Right cardiac atrium (tissue), 5 donors: ENCODE data around the gene FTSJ3. TPM values are rescaled to one million over a fixed set of nuclear protein-coding genes. Genes with fewer than 3 reads are reported as not detected.

Experiments
- polyA plus RNA-seq: library from polyadenylated mRNA; stranded (reverse); fragments of 200-250 nt; gene quantifications from one replicate; pipeline ENCODE4 v1.2.3, GENCODE V29; 2013
- total RNA-seq, 4 donors: library from RNA; stranded (reverse); fragmentation: NEBNext Ultra II Directional; extraction: Animal tissue kit (Norgen Biotek cat#: 25700); gene quantifications; one replicate each; pipeline ENCODE4 v1.2.1, GENCODE V29; 2021
- donor health status: healthy with polysubstance abuse.
- donor health status: DM: no; HTN: yes; CAD: no.
- donor health status: DM: no; HTN: no; CAD: no.
- donor health status: DM: no; HTN: yes; CAD: no; lungs with severe emphysema.
- donor health status: DM: yes; HTN: yes; CAD: no.

Gene FTSJ3
- total and polyA plus RNA-seq, 5 donors, result 17.2 to 52.3 (median 34.6) TPM

Other genes starting within 250 kb of the FTSJ3 start
- gene TACO1, start 226.8 kb downstream of the FTSJ3 start, total RNA-seq, result 10 to 100 TPM; 28.5 to 37.6 (median 34.5) TPM
- 47.0 TPM for gene TACO1, start 226.8 kb downstream of the FTSJ3 start, polyA plus RNA-seq
- 10 to 100 TPM; 47.1 to 51.0 (median 48.6) TPM for gene MAP3K3, start 205.2 kb downstream of the FTSJ3 start, total RNA-seq
- gene MAP3K3, start 205.2 kb downstream of the FTSJ3 start, polyA plus RNA-seq, result 32.6 TPM
- 10 to 100 TPM in 1 of 4 donors, 1 to 10 TPM in 3; 7.9 to 13.8 (median 8.2) TPM for gene LIMD2, start 127.5 kb downstream of the FTSJ3 start, total RNA-seq
- 8.7 TPM for gene LIMD2, start 127.5 kb downstream of the FTSJ3 start, polyA plus RNA-seq
- gene STRADA, start 85.9 kb downstream of the FTSJ3 start, total RNA-seq, result 10 to 100 TPM; 24.2 to 26.8 (median 25.3) TPM
- gene STRADA, start 85.9 kb downstream of the FTSJ3 start, polyA plus RNA-seq, result 22.0 TPM
- gene CCDC47, start 54.1 kb downstream of the FTSJ3 start, total RNA-seq, result 100 to 1,000 TPM in 2 of 4 donors, 10 to 100 TPM in 2; 90.0 to 122 (median 99.9) TPM
- gene CCDC47, start 54.1 kb downstream of the FTSJ3 start, polyA plus RNA-seq, result 65.9 TPM
- 10 to 100 TPM; 57.0 to 82.4 (median 69.6) TPM for gene DDX42, start 53.5 kb downstream of the FTSJ3 start, total RNA-seq
- 46.9 TPM for gene DDX42, start 53.5 kb downstream of the FTSJ3 start, polyA plus RNA-seq
- 100 to 1,000 TPM; 141 to 159 (median 147) TPM for gene PSMC5, start 232 bp downstream of the FTSJ3 start, total RNA-seq
- 175 TPM for gene PSMC5, start 232 bp downstream of the FTSJ3 start, polyA plus RNA-seq
- 10 to 100 TPM; 35.7 to 46.4 (median 37.4) TPM for gene SMARCD2, start 15.0 kb upstream of the FTSJ3 start, total RNA-seq
- gene SMARCD2, start 15.0 kb upstream of the FTSJ3 start, polyA plus RNA-seq, result 27.9 TPM
- gene CSH2, start 46.0 kb upstream of the FTSJ3 start, total RNA-seq, result not detected
- gene CSH2, start 46.0 kb upstream of the FTSJ3 start, polyA plus RNA-seq, result not detected
- gene GH2, start 54.3 kb upstream of the FTSJ3 start, total RNA-seq, result not detected
- not detected for gene GH2, start 54.3 kb upstream of the FTSJ3 start, polyA plus RNA-seq
- gene CSH1, start 68.9 kb upstream of the FTSJ3 start, total RNA-seq, result not detected
- not detected for gene CSH1, start 68.9 kb upstream of the FTSJ3 start, polyA plus RNA-seq
- not detected for gene CSHL1, start 83.6 kb upstream of the FTSJ3 start, total RNA-seq
- gene CSHL1, start 83.6 kb upstream of the FTSJ3 start, polyA plus RNA-seq, result not detected
- gene GH1, start 91.2 kb upstream of the FTSJ3 start, total RNA-seq, result not detected
- not detected for gene GH1, start 91.2 kb upstream of the FTSJ3 start, polyA plus RNA-seq
- gene CD79B, start 104.7 kb upstream of the FTSJ3 start, total RNA-seq, result 1 to 10 TPM; 1.1 to 2.5 (median 2.1) TPM
- 2.7 TPM for gene CD79B, start 104.7 kb upstream of the FTSJ3 start, polyA plus RNA-seq
- gene SCN4A, start 145.3 kb upstream of the FTSJ3 start, total RNA-seq, result 1 to 10 TPM; 1.7 to 5.8 (median 3.0) TPM
- 1.6 TPM for gene SCN4A, start 145.3 kb upstream of the FTSJ3 start, polyA plus RNA-seq
- gene PRR29, start 170.7 kb upstream of the FTSJ3 start, total RNA-seq, result under 1 TPM in 3 of 4 donors, not detected in 1; 0.11 to 0.25 (median 0.15) TPM
- gene PRR29, start 170.7 kb upstream of the FTSJ3 start, polyA plus RNA-seq, result 0.45 TPM
- gene ICAM2, start 193.0 kb upstream of the FTSJ3 start, total RNA-seq, result 10 to 100 TPM; 17.6 to 31.7 (median 26.3) TPM
- 50.3 TPM for gene ICAM2, start 193.0 kb upstream of the FTSJ3 start, polyA plus RNA-seq